GM19395 (cell line): ENCODE measurements around the gene MINK1.

ENCODE experiments used
- ATAC-seq: cut with Tn5 transposase; IDR thresholded peaks from one replicate; pipeline ENCODE4 v1.9.1; 2021; ENCODE audit warnings: mild to moderate bottlenecking, moderate library complexity; ENCODE audit not compliant: unreplicated experiment

The MINK1 gene

GRCh38 chr17:4945176-4945943 is 112.2 kb downstream of the MINK1 start:
- no peak for ATAC-seq

- ATAC-seq: no peak
Observed at GRCh38 chr17:4945944-4946280, 112.8 kb downstream of the MINK1 start.

GRCh38 chr17:4946312-4946976 is 113.3 kb downstream of the MINK1 start:
- ATAC-seq: no peak

GRCh38 chr17:4947010-4947410 is 113.9 kb downstream of the MINK1 start:
- ATAC-seq: no peak
